SH-SY5Y (cell line): ENCODE measurements around the gene ASGR1.

Experiments
- GATA2 ChIP-seq: IDR thresholded peaks from 2 replicates; pipeline ENCODE4 v1.6.1; 2011; ENCODE audit warnings: mild to moderate bottlenecking, low read depth, low read length
- GATA3 ChIP-seq: IDR thresholded peaks from 2 replicates; pipeline ENCODE4 v1.6.1; 2011; ENCODE audit warnings: low read depth, mild to moderate bottlenecking, low read length, moderate library complexity

GRCh38 chr17:7179317-7180254, at the start of gene ASGR1:
- TF ChIP-seq GATA2 (no peak), GATA3 (no peak)
